Bronchial epithelial cell (primary cell): ENCODE measurements around the gene TARBP2. TPM values are rescaled to one million over a fixed set of nuclear protein-coding genes. Genes with fewer than 3 reads are reported as not detected.

Experiments used
- DNase-seq: peaks from one replicate; pipeline ENCODE4 v3.0.0-alpha.2; 2010; ENCODE audit warnings: low read depth
- FAIRE-seq: peaks from 2 replicates; lab custom pipeline; 2011; peaks lifted over from hg19 to GRCh38; lab: Jason Lieb, UNC
- H3K27me3 ChIP-seq: 2 replicates; pipeline ENCODE4 v1.5.1; 2011; ENCODE audit warnings: low read length; ENCODE audit not compliant: control insufficient read depth, insufficient read depth
- H3K36me3 ChIP-seq: 2 replicates; pipeline ENCODE4 v1.5.1; 2011; ENCODE audit warnings: low read length; ENCODE audit not compliant: control insufficient read depth, insufficient read depth
- H3K4me3 ChIP-seq: 2 replicates; pipeline ENCODE4 v1.5.1; 2011; ENCODE audit warnings: mild to moderate bottlenecking, low read depth, low read length, control low read depth
- CTCF ChIP-seq: IDR thresholded peaks from 2 replicates; pipeline ENCODE4 v1.5.1; 2011; ENCODE audit warnings: mild to moderate bottlenecking, moderate library complexity, low read length, control low read depth, inconsistent platforms; ENCODE audit not compliant: insufficient read depth, severe bottlenecking
- total RNA-seq: library from RNA; depleted of rRNA; stranded (reverse); fragments of >200 nt; gene quantifications from 2 replicates; pipeline ENCODE4 v1.2.1, GENCODE V29; 2014

The TARBP2 gene
- total RNA-seq, 1 donor from 2014 or later = 27.6 TPM

DNA sequence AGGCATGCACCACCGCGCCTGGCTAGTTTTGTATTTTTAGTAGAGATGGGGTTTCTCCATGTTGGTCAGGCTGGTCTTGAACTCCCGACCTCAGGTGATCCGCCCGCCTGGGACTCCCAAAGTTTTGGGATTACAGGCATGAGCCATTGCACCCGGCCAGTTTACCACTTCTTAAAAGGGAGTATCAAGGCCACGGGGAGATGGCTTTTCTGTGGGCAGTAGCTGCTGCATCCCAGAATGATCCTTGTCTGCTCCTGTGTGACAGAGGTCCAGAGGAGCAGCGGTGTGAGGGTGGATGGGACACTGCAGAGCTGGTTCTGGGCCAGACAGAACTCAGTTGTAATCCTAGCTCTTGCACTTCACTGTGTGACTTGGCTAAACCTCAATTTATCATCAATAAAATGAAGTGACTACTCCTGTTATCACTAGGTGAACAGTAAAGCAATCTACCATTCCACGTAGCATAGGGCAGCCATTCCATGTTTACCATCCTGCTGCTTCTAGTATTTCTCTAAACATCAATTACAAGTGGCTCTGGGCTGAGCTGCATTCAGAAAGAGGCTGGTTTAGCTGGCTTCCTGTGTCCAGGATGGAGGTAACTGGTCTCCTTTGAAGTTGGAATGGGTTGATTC is 9.2 kb downstream of the TARBP2 start:
- Histone ChIP-seq H3K36me3 (peaks cover 22% of the 10 kb centered on the region), H3K4me3 (no peak overlapping the region), H3K27me3 (no peaks in the 10 kb centered on the region)
- DNase-seq (no peak), FAIRE-seq (no peak)
- no peak for TF ChIP-seq CTCF

GRCh38 chr12:53513712-53514410 is 12.8 kb downstream of the TARBP2 start:
- Histone ChIP-seq H3K27me3 (no peaks in the 10 kb centered on the region), H3K36me3 (peaks cover 26% of the 10 kb centered on the region), H3K4me3 (no peak overlapping the region)
- no peak for DNase-seq
- FAIRE-seq = no peak
- TF ChIP-seq CTCF = no peak

DNA sequence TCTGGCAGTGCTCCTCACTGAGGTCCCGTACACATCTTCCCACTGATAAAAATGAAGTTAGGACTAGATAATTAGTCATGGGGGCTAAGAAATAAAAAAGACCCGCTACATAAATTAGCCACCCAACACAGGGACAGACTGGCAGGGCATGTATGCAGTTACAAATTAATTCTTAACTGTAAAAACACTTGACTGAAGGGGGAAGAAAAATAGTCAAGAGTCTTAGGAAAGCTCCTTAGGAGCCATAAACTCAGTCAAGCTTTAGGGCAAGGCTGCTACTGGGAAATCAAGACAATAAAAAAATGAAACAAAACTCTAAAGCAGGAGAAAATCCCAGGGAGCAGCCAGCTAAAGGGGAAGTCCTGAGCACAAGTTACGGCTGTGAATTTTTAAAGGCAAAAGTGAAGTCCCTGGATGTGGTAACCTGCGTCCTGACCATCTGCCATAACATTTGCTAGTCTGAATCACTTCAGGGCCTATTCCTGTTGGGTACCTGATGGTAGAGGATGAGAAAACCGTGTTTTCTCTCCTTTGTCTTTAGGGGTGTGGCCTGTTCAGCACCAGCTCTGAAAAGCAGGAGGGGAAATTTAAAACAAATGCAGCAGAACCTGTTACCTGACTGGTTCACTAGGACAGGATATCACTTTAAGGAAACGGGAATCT is 13.7 kb downstream of the TARBP2 start:
- TF ChIP-seq CTCF = no peak
- no peak overlapping the region for H3K4me3 ChIP-seq
- H3K36me3 ChIP-seq = peaks cover 26% of the 10 kb centered on the region
- no peaks in the 10 kb centered on the region for H3K27me3 ChIP-seq
- FAIRE-seq (no peak), DNase-seq (no peak)

GRCh38 chr12:53515291-53515680 is 14.2 kb downstream of the TARBP2 start:
- no peaks in the 10 kb centered on the region for H3K27me3 ChIP-seq
- no peak for TF ChIP-seq CTCF
- H3K4me3 ChIP-seq = no peak overlapping the region
- no peak for DNase-seq
- no peak for FAIRE-seq
- H3K36me3 ChIP-seq = peaks cover 26% of the 10 kb centered on the region

DNA sequence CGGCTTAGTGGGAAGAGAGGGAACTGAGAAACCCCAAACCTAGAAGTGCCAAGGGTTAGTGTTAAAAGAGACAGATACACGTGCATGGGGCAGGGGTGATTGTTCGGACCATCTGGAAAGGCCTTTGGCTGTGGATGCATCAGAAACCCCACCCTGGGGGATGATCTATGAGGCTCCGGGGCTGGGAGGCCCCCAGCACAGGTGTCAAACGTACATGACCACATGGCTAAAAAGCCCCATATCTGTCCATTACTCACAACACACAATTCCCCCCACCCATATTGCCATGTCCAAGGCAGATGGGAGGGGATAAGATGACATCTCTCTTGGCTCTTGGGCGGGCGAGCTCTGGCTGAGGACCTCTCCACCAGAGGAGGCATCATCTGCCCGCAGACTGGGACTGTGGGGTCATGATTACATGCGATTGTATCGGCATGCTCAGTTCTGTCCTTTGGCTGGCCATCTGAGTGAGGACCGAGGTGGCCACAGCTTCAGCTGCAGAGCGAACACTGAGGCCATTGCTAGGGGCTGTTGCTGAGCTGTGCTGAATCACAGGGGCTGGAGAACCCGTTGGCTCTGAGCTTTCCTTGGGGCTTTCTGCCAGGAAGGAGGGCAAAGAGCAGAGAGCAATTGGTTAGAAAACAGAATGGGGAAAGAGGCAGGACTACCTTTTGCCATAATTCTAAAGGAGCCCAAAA is 15.8 kb downstream of the TARBP2 start:
- TF ChIP-seq CTCF = no peak
- Histone ChIP-seq H3K27me3 (no peaks in the 10 kb centered on the region), H3K4me3 (no peak overlapping the region), H3K36me3 (peaks cover 29% of the 10 kb centered on the region)
- DNase-seq = no peak
- FAIRE-seq = no peak
